Measurements from ENCODE around the gene GPLD1. TPM values are rescaled to one million over a fixed set of nuclear protein-coding genes. Genes with fewer than 3 reads are reported as not detected.
"Not testable (repeated sequence)": the region's sequence is repeated elsewhere in the genome, so short reads cannot be mapped to it uniquely, and the experiment has no call there.

GPLD1 gene
- total RNA-seq (2014; rRNA removed; shearing (Covaris generic)), result 0.71 and 7.4 TPM in 2 replicates

- no peak for DNase-seq (ENCODE audit: low spot score)
- in situ Hi-C loops (cut with HindIII; ENCODE audit: low sequenced_read_pairs), result no loop called here
These were observed at the start of gene GPLD1 for GRCh38 chr6:24489470-24489869. TSS of gene GPLD1 (minus strand) at chr6:24489578. CDS start at chr6:24489511, 67 bp downstream.

GRCh38 chr6:24537771-24538385, 48.5 kb upstream of the GPLD1 start:
- no peak for DNase-seq (ENCODE audit: low spot score)
- in situ Hi-C loops (cut with HindIII; ENCODE audit: low sequenced_read_pairs), result no loop called here

GRCh38 chr6:24537082-24537699, 47.8 kb upstream of the GPLD1 start:
- in situ Hi-C loops (cut with HindIII; ENCODE audit: low sequenced_read_pairs), result no loop called here
- DNase-seq (ENCODE audit: low spot score), result no peak

GRCh38 chr6:24536466-24536865, 47.1 kb upstream of the GPLD1 start:
- in situ Hi-C loops (cut with HindIII; ENCODE audit: low sequenced_read_pairs), result no loop called here
- no peak for DNase-seq (ENCODE audit: low spot score)

- DNase-seq (ENCODE audit: low spot score), result no peak
- in situ Hi-C loops (cut with HindIII; ENCODE audit: low sequenced_read_pairs), result no loop called here
These were observed 45.8 kb upstream of the GPLD1 start for GRCh38 chr6:24535210-24535609.

GRCh38 chr6:24534329-24534728, 45.0 kb upstream of the GPLD1 start:
- in situ Hi-C loops (cut with HindIII; ENCODE audit: low sequenced_read_pairs), result no loop called here
- DNase-seq (ENCODE audit: low spot score), result no peak

GRCh38 chr6:24529985-24530384, 40.6 kb upstream of the GPLD1 start:
- in situ Hi-C loops (cut with HindIII; ENCODE audit: low sequenced_read_pairs), result no loop called here
- DNase-seq (ENCODE audit: low spot score), result no peak

GRCh38 chr6:24524805-24525204, 35.4 kb upstream of the GPLD1 start:
- in situ Hi-C loops (cut with HindIII; ENCODE audit: low sequenced_read_pairs), result no loop called here
- DNase-seq (ENCODE audit: low spot score), result peak; percentile 37

- no peak for DNase-seq (ENCODE audit: low spot score)
- in situ Hi-C loops (cut with HindIII; ENCODE audit: low sequenced_read_pairs), result no loop called here
These were observed 35.0 kb upstream of the GPLD1 start for GRCh38 chr6:24524329-24524728.

GRCh38 chr6:24522228-24523176, 33.1 kb upstream of the GPLD1 start:
- DNase-seq (ENCODE audit: low spot score), result no peak
- in situ Hi-C loops (cut with HindIII; ENCODE audit: low sequenced_read_pairs), result no loop called here

- in situ Hi-C loops (cut with HindIII; ENCODE audit: low sequenced_read_pairs), result no loop called here
- DNase-seq (ENCODE audit: low spot score), result peak; percentile 30
These were observed 31.7 kb upstream of the GPLD1 start for GRCh38 chr6:24520929-24521546.

- no peak for DNase-seq (ENCODE audit: low spot score)
- in situ Hi-C loops (cut with HindIII; ENCODE audit: low sequenced_read_pairs), result no loop called here
These were observed 28.5 kb upstream of the GPLD1 start for GRCh38 chr6:24517659-24518543.

- DNase-seq (ENCODE audit: low spot score), result no peak
- in situ Hi-C loops (cut with HindIII; ENCODE audit: low sequenced_read_pairs), result no loop called here
These were observed 24.2 kb upstream of the GPLD1 start for GRCh38 chr6:24513602-24514001.

GRCh38 chr6:24511976-24512375, 22.6 kb upstream of the GPLD1 start:
- in situ Hi-C loops (cut with HindIII; ENCODE audit: low sequenced_read_pairs); DNase-seq (ENCODE audit: low spot score): not testable (repeated sequence)

GRCh38 chr6:24506814-24507520, 17.6 kb upstream of the GPLD1 start:
- no peak for DNase-seq (ENCODE audit: low spot score)
- in situ Hi-C loops (cut with HindIII; ENCODE audit: low sequenced_read_pairs), result no loop called here

- no peak for DNase-seq (ENCODE audit: low spot score)
These were observed 15.5 kb upstream of the GPLD1 start for GRCh38 chr6:24504649-24505586.

GRCh38 chr6:24504287-24504648, 14.9 kb upstream of the GPLD1 start:
- in situ Hi-C loops (cut with HindIII; ENCODE audit: low sequenced_read_pairs), result no loop called here
- no peak for DNase-seq (ENCODE audit: low spot score)

More at GRCh38 chr6:24504649-24505586, 15.5 kb upstream of the GPLD1 start:
- in situ Hi-C loops (cut with HindIII; ENCODE audit: low sequenced_read_pairs), result no loop called here
